Measurements from ENCODE around the gene FANCE. TPM values are rescaled to one million over a fixed set of nuclear protein-coding genes. Genes with fewer than 3 reads are reported as not detected.

The FANCE gene
- total RNA-seq, 1 experiment from 2014 or later = 12.4 TPM

DNA sequence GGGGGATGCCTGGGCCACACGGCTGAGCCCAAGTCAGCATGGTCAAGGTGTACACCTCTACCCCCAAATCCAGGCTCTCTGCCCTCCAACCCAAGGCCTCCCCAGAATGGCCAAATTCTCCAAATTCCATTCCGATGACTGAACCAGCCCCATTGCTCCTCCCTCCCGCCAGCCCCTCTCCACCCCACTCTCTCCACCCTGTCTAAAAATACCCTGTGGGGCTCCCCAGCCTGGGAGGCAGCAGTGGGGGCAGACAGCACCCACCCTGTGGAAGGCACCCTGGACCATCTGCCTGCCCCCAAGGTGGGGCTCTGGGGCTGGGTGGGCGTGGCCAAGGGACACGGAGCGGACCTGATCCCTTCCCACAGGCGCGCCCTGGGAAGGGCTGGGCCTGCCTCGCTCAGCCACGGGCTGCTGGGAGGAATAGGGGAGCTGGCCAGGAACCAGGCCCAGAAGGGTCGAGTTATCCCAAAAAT is 33.3 kb downstream of the FANCE start:
- Mint-ChIP-seq H3K27ac (ENCODE audit: unreplicated experiment) (peak overlapping the region; percentile 98), H3K27me3 (ENCODE audit: insufficient read depth, unreplicated experiment) (no peaks in the 10 kb centered on the region), H3K4me3 (ENCODE audit: unreplicated experiment) (peak overlapping the region; percentile 67), H3K9me3 (ENCODE audit: unreplicated experiment) (no peaks in the 10 kb centered on the region), H3K4me1 (ENCODE audit: low read depth, unreplicated experiment) (peaks cover 41% of the 10 kb centered on the region), H3K36me3 (ENCODE audit: insufficient read depth, unreplicated experiment) (peaks cover 58% of the 10 kb centered on the region)
- Histone ChIP-seq H3K4me1 (peaks cover 52% of the 10 kb centered on the region), H3K4me3 (ENCODE audit: low read depth, low read length) (peak overlapping the region; percentile 34), H3K27me3 (replicated peaks; ENCODE audit: control insufficient read depth, insufficient read depth, low read length) (no peaks in the 10 kb centered on the region), H3K9me3 (no peaks in the 10 kb centered on the region), H3K36me3 (ENCODE audit: control insufficient read depth, insufficient read depth, low read length) (peaks cover 10% of the 10 kb centered on the region)
- CTCF ChIA-PET = no interaction called here
- POLR2A ChIA-PET = interaction anchor here (2.3 kb wide), 1 partner anchor 11 kb away, joined by 23 read pairs; the partner anchor contains the start of gene TEAD3
- intact Hi-C loops (cut with micrococcal nuclease; ENCODE audit: unreplicated experiment) = no loop called here
- TF ChIP-seq, protein P1, sequence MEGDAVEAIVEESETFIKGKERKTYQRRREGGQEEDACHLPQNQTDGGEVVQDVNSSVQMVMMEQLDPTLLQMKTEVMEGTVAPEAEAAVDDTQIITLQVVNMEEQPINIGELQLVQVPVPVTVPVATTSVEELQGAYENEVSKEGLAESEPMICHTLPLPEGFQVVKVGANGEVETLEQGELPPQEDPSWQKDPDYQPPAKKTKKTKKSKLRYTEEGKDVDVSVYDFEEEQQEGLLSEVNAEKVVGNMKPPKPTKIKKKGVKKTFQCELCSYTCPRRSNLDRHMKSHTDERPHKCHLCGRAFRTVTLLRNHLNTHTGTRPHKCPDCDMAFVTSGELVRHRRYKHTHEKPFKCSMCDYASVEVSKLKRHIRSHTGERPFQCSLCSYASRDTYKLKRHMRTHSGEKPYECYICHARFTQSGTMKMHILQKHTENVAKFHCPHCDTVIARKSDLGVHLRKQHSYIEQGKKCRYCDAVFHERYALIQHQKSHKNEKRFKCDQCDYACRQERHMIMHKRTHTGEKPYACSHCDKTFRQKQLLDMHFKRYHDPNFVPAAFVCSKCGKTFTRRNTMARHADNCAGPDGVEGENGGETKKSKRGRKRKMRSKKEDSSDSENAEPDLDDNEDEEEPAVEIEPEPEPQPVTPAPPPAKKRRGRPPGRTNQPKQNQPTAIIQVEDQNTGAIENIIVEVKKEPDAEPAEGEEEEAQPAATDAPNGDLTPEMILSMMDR (IDR thresholded peaks at IDR 0.05; ENCODE audit: insufficient read depth in 1 of 2, low read depth in 1 of 2, low read length in 1 of 2, severe bottlenecking in 1 of 2, unreplicated experiment in 1 of 2) = no peak
- BruUV-seq (replicated peaks) = no TSS peak
- peak; percentile 70 to 79 for DNase-seq

DNA sequence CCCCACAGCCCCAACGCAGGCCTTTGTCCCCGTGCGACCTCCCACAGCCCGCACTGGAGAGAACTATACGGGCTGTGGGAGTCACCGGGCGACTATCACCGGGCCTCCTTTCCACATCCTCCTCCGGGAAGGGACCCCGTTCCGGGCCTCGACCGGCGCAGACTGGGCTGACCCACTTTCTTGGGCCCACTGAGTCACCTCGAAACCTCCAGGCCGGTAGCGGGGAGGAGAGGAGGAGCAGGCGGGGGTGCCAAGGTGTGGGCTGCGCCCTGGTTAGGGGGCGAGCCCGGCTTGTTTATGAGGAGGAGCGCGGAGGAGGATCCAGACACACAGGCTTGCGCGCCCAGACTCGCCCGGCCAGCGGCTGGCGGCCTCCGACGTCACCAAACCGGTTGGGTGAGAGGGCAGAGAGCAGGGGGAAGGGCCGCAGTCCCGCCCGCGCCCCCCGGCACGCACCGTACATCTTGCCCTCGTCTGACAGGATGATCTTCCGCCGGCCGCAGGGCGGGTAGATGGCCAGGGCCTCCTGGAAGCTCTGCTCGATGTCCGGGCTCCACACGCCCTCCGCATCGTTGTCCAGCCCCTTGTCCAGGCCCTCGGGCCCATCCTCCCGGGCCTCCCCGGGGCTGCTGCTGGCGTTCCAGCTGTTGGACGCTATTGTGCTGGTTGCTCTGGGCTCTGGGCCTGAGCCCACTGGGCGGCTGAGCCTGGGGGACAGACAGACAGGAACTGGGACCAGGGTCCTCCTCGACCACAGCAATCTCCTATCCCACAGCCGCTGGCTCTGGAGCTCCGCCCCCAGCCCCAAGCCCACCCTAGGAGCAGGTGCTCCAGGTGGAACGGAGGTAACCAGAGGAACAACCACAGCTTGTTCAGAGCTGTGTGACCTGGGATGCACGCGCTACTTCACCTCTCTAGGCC is 34.1 kb downstream of the FANCE start:
- Histone ChIP-seq H3K4me1 (peaks cover 60% of the 10 kb centered on the region), H3K27me3 (replicated peaks; ENCODE audit: control insufficient read depth, insufficient read depth, low read length) (no peaks in the 10 kb centered on the region), H3K9me3 (no peaks in the 10 kb centered on the region), H3K4me3 (ENCODE audit: low read depth, low read length) (peak overlapping the region; percentile 34), H3K36me3 (ENCODE audit: control insufficient read depth, insufficient read depth, low read length) (peaks cover 7% of the 10 kb centered on the region; the same call in 1 of the 2 replicates)
- TSS peak; percentile 95 for BruUV-seq (replicated peaks)
- TF ChIP-seq, protein P1 (IDR thresholded peaks at IDR 0.05; ENCODE audit: insufficient read depth in 1 of 2, low read depth in 1 of 2, low read length in 1 of 2, severe bottlenecking in 1 of 2, unreplicated experiment in 1 of 2) = no peak
- H3K36me3 Mint-ChIP-seq (ENCODE audit: insufficient read depth, unreplicated experiment) = peaks cover 49% of the 10 kb centered on the region
- peaks cover 49% of the 10 kb centered on the region for H3K4me1 Mint-ChIP-seq (ENCODE audit: low read depth, unreplicated experiment)
- CTCF ChIA-PET = interaction anchor here (0.7 to 1.2 kb wide), 2 partner anchors 10 to 33 kb away, joined by 3 read pairs; no protein-coding TSS in a partner anchor
- peak; percentile 94 to 95 for DNase-seq
- intact Hi-C loops (cut with micrococcal nuclease; ENCODE audit: unreplicated experiment) = loop anchor here (1.0 kb wide), 1 partner anchor 11 kb away; the partner anchor contains the start of gene TEAD3
- peak overlapping the region; percentile 67 for H3K4me3 Mint-ChIP-seq (ENCODE audit: unreplicated experiment)
- no peaks in the 10 kb centered on the region for H3K27me3 Mint-ChIP-seq (ENCODE audit: insufficient read depth, unreplicated experiment)
- POLR2A ChIA-PET = interaction anchor here (0.6 to 2.3 kb wide), 5 partner anchors 9 to 1325 kb away, joined by 3 to 23 read pairs (median 3); partner anchors contain the start of gene TEAD3
- H3K27ac Mint-ChIP-seq (ENCODE audit: unreplicated experiment) = peak overlapping the region; percentile 98
- no peaks in the 10 kb centered on the region for H3K9me3 Mint-ChIP-seq (ENCODE audit: unreplicated experiment)

DNA sequence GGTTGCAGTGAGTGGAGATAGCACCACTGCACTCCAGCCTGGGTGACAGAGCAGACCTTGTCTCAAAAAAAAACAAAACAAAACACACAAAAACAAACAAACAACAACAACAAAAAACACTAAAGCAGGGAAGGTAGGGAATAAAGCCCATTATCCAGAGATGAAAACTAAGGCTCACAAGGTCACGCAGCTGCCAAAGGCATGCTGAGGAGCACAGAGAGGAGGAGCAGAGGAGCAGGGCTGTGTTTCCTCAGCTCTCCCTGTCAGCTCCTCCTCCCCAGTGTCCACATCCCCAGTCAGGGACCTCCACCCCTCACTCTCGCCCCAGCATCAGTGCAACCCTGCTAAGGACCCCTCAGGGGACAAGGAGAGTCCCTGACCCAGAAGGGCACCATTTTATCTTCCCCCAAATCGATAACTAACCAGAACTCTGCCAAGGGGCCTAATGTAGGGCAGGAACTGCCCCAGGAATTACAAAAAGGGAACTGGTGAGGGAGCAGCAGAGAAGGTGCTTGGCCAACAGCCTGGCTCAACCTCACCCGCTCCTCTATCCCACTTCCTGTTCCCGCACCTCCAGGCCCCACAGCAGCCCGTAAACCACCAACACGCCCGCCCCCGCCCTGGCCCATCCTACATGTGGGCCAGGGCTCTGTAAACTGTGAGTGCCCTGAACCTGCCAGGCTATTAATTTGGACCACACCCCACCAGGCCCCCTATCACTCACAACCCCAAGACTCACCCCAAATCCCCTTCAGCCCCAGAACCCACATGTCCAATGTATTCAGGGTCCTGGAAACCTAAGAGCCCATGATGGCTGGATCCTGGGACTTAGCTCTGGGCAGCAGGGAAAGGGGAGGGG is 35.7 kb downstream of the FANCE start:
- H3K36me3 Mint-ChIP-seq (ENCODE audit: insufficient read depth, unreplicated experiment) = peaks cover 47% of the 10 kb centered on the region
- no peak overlapping the region for H3K4me3 Mint-ChIP-seq (ENCODE audit: unreplicated experiment)
- Histone ChIP-seq H3K27me3 (replicated peaks; ENCODE audit: control insufficient read depth, insufficient read depth, low read length) (no peaks in the 10 kb centered on the region), H3K4me3 (ENCODE audit: low read depth, low read length) (no peak overlapping the region), H3K4me1 (peaks cover 77% of the 10 kb centered on the region), H3K9me3 (no peaks in the 10 kb centered on the region), H3K36me3 (ENCODE audit: control insufficient read depth, insufficient read depth, low read length) (peaks cover 5% of the 10 kb centered on the region; the same call in 1 of the 2 replicates)
- peak overlapping the region; percentile 78 for H3K27ac Mint-ChIP-seq (ENCODE audit: unreplicated experiment)
- H3K9me3 Mint-ChIP-seq (ENCODE audit: unreplicated experiment) = no peaks in the 10 kb centered on the region
- CTCF ChIA-PET = no interaction called here
- BruUV-seq (replicated peaks) = no TSS peak
- no peaks in the 10 kb centered on the region for H3K27me3 Mint-ChIP-seq (ENCODE audit: insufficient read depth, unreplicated experiment)
- peaks cover 63% of the 10 kb centered on the region for H3K4me1 Mint-ChIP-seq (ENCODE audit: low read depth, unreplicated experiment)
- DNase-seq = no peak
- POLR2A ChIA-PET = interaction anchor here (2.3 kb wide), 1 partner anchor 9 kb away, joined by 23 read pairs; the partner anchor contains the start of gene TEAD3
- TF ChIP-seq, protein P1 (IDR thresholded peaks at IDR 0.05; ENCODE audit: insufficient read depth in 1 of 2, low read depth in 1 of 2, low read length in 1 of 2, severe bottlenecking in 1 of 2, unreplicated experiment in 1 of 2) = no peak
- intact Hi-C loops (cut with micrococcal nuclease; ENCODE audit: unreplicated experiment) = no loop called here

All from Caco-2 (cell line).